H1 (cell line): ENCODE measurements around the gene CCDC152. TPM values are rescaled to one million over a fixed set of nuclear protein-coding genes. Genes with fewer than 3 reads are reported as not detected.

Source experiments
- CTCF ChIA-PET: fragments of 300-600 bp; sonication (Branson Sonifier 250); formaldehyde crosslinking; loops from one replicate; lab custom pipeline; 2021; ENCODE audit not compliant: partially characterized antibody; lab: Charles Lee
- POLR2A ChIA-PET: fragments of 300-600 bp; sonication (Branson Sonifier 250); formaldehyde crosslinking; loops from one replicate; lab custom pipeline; 2021; ENCODE audit warnings: inconsistent platforms; ENCODE audit not compliant: partially characterized antibody; lab: Charles Lee
- DNase-seq, 2 experiments: peaks; one replicate each; pipeline versions ENCODE4 v3.0.0 to v3.0.0-alpha.2; 2010 to 2022; ENCODE audit warnings: low spot score in 2 of 2, low read depth in 1 of 2, mixed read lengths in 1 of 2
- FAIRE-seq: peaks from 2 replicates; lab custom pipeline; 2011; peaks lifted over from hg19 to GRCh38; lab: Jason Lieb, UNC
- H2AFZ ChIP-seq: 2 replicates; pipeline ENCODE4 v1.8.1; 2012; ENCODE audit warnings: low read length, inconsistent platforms
- H2AK5ac ChIP-seq: 2 replicates; pipeline ENCODE4 v1.6.1; 2013; ENCODE audit warnings: low read depth, low read length
- H2BK120ac ChIP-seq: replicated peaks from 2 replicates; pipeline ENCODE3; 2013; ENCODE audit warnings: low read depth, low read length, inconsistent platforms
- H2BK12ac ChIP-seq: 2 replicates; pipeline ENCODE4 v1.6.1; 2013; ENCODE audit warnings: low read depth, low read length
- H2BK15ac ChIP-seq: 2 replicates; pipeline ENCODE4 v1.6.1; 2013; ENCODE audit warnings: low read length
- H2BK20ac ChIP-seq: 2 replicates; pipeline ENCODE4 v1.6.1; 2013; ENCODE audit warnings: low read length
- H2BK5ac ChIP-seq: 2 replicates; pipeline ENCODE4 v1.6.1; 2013; ENCODE audit warnings: low read depth, low read length
- H3K14ac ChIP-seq: 2 replicates; pipeline ENCODE4 v1.6.1; 2013; ENCODE audit warnings: inconsistent platforms; ENCODE audit not compliant: insufficient read length
- H3K18ac ChIP-seq: 2 replicates; pipeline ENCODE4 v1.6.1; 2013; ENCODE audit warnings: low read length; ENCODE audit errors: extremely low read depth
- H3K23ac ChIP-seq: 2 replicates; pipeline ENCODE4 v1.6.1; 2013; ENCODE audit warnings: inconsistent platforms; ENCODE audit not compliant: insufficient read length
- H3K23me2 ChIP-seq: 2 replicates; pipeline ENCODE4 v1.6.1; 2013; ENCODE audit warnings: low read depth, low read length
- H3K27ac ChIP-seq: 2 replicates; pipeline ENCODE4 v1.6.1; 2011; ENCODE audit warnings: low read depth, low read length, inconsistent platforms
- H3K27me3 ChIP-seq, 4 experiments: replicated peaks in 1 of 4; 1 replicate in 1 of 4; 2 replicates in 3 of 4; pipeline versions ENCODE4 v1.6.1 to v1.8.1; 2011 to 2013; ENCODE audit warnings: low read length in 3 of 4, mild to moderate bottlenecking in 3 of 4, inconsistent platforms in 2 of 4, mixed read lengths in 2 of 4, moderate library complexity in 1 of 4; ENCODE audit not compliant: control insufficient read depth in 3 of 4, insufficient read depth in 3 of 4; ENCODE audit errors: extremely low read depth in 1 of 4
- H3K36me3 ChIP-seq, 4 experiments: 2 replicates each; pipeline versions ENCODE4 v1.6.1 to v1.8.1; 2011 to 2013; ENCODE audit warnings: mild to moderate bottlenecking in 4 of 4, low read length in 3 of 4, moderate library complexity in 2 of 4, control low read depth in 1 of 4, inconsistent platforms in 1 of 4; ENCODE audit not compliant: insufficient read depth in 4 of 4, control insufficient read depth in 2 of 4
- H3K4ac ChIP-seq: replicated peaks from 2 replicates; pipeline ENCODE3; 2013; ENCODE audit warnings: low read length, low read depth, mixed read lengths, inconsistent platforms; ENCODE audit not compliant: insufficient read length
- H3K4me1 ChIP-seq, 4 experiments: replicated peaks in 1 of 4; 1 replicate in 1 of 4; 2 replicates in 3 of 4; pipeline versions ENCODE4 v1.6.1 to v1.8.1; 2011 to 2013; ENCODE audit warnings: low read length in 3 of 4, inconsistent platforms in 2 of 4, mixed read lengths in 1 of 4; ENCODE audit not compliant: insufficient read depth in 4 of 4, control insufficient read depth in 3 of 4
- H3K4me2 ChIP-seq, 2 experiments: 2 replicates each; pipeline versions ENCODE4 v1.6.1 to v1.8.1; 2011 to 2013; ENCODE audit warnings: low read depth in 2 of 2, low read length in 2 of 2, control low read depth in 1 of 2, inconsistent platforms in 1 of 2, mild to moderate bottlenecking in 1 of 2; ENCODE audit not compliant: insufficient read depth in 1 of 2
- H3K4me3 ChIP-seq, 4 experiments: fragments of 200-600, 300-600 bp in 1 of 4; sonication (generic), shearing (Covaris generic), sonication (Bioruptor Twin) in 1 of 4; 2 replicates each; pipeline versions ENCODE4 v1.5.1 to v1.8.1; 2011 to 2016; ENCODE audit warnings: low read length in 4 of 4, low read depth in 3 of 4, control low read depth in 2 of 4, inconsistent platforms in 2 of 4, mild to moderate bottlenecking in 2 of 4, mixed read lengths in 1 of 4, moderate library complexity in 1 of 4; ENCODE audit not compliant: insufficient read depth in 2 of 4; ENCODE audit errors: extremely low read depth in 1 of 4
- H3K56ac ChIP-seq: replicated peaks from 2 replicates; pipeline ENCODE3; 2013; ENCODE audit warnings: low read depth, mild to moderate bottlenecking, mixed read lengths, low read length, inconsistent platforms; ENCODE audit not compliant: insufficient read length
- H3K79me1 ChIP-seq: 2 replicates; pipeline ENCODE4 v1.6.1; 2013; ENCODE audit warnings: low read depth, low read length, control low read depth
- H3K79me2 ChIP-seq, 2 experiments: 2 replicates each; pipeline versions ENCODE4 v1.6.1 to v1.8.1; 2012 to 2013; ENCODE audit warnings: low read length in 2 of 2, mild to moderate bottlenecking in 2 of 2, inconsistent platforms in 1 of 2; ENCODE audit not compliant: insufficient read depth in 2 of 2, control insufficient read depth in 1 of 2
- H3K9ac ChIP-seq, 4 experiments: replicated peaks in 1 of 4; 1 replicate in 1 of 4; 2 replicates in 3 of 4; pipeline versions ENCODE4 v1.6.1 to v1.8.1; 2011 to 2013; ENCODE audit warnings: low read depth in 3 of 4, low read length in 3 of 4, control low read depth in 2 of 4, mild to moderate bottlenecking in 2 of 4, moderate library complexity in 2 of 4, inconsistent platforms in 1 of 4; ENCODE audit errors: extremely low read depth in 1 of 4
- H3K9me3 ChIP-seq, 2 experiments: 2 replicates each; pipeline versions ENCODE4 v1.6.1 to v1.8.1; 2012 to 2013; ENCODE audit warnings: mild to moderate bottlenecking in 2 of 2, moderate library complexity in 2 of 2, control low read depth in 1 of 2, inconsistent platforms in 1 of 2, low read depth in 1 of 2, low read length in 1 of 2, mixed read lengths in 1 of 2; ENCODE audit not compliant: insufficient read depth in 2 of 2
- H4K20me1 ChIP-seq, 2 experiments: replicated peaks in 1 of 2; 2 replicates each; pipeline versions ENCODE3 to v1.8.1; 2011 to 2013; ENCODE audit warnings: inconsistent platforms in 2 of 2, low read length in 2 of 2, mild to moderate bottlenecking in 1 of 2; ENCODE audit not compliant: insufficient read depth in 2 of 2, control insufficient read depth in 1 of 2
- H4K5ac ChIP-seq: 2 replicates; pipeline ENCODE4 v1.6.1; 2013; ENCODE audit warnings: low read length, low read depth, mixed read lengths, inconsistent platforms; ENCODE audit not compliant: insufficient read length
- H4K8ac ChIP-seq: 2 replicates; pipeline ENCODE4 v1.8.0; 2013; ENCODE audit warnings: mild to moderate bottlenecking, moderate library complexity, low read length, inconsistent platforms; ENCODE audit not compliant: insufficient read depth; ENCODE audit errors: extremely low read depth
- H4K91ac ChIP-seq: replicated peaks from 2 replicates; pipeline ENCODE3; 2013; ENCODE audit warnings: low read length, mixed read lengths, inconsistent platforms; ENCODE audit not compliant: insufficient read length
- CTBP2 ChIP-seq: IDR thresholded peaks from 2 replicates; pipeline ENCODE4 v1.7.0; 2011; ENCODE audit warnings: borderline replicate concordance, mild to moderate bottlenecking, moderate library complexity, mixed read lengths, low read length; ENCODE audit not compliant: insufficient read depth, insufficient read length
- JUND ChIP-seq: IDR thresholded peaks from 2 replicates; pipeline ENCODE4 v1.6.1; 2011; ENCODE audit warnings: mild to moderate bottlenecking, improper control_type of control experiment, low read length
- MAFK ChIP-seq: IDR thresholded peaks from 2 replicates; pipeline ENCODE4 v1.6.1; 2012; ENCODE audit warnings: low read depth, mild to moderate bottlenecking, improper control_type of control experiment, low read length
- NRF1 ChIP-seq: IDR thresholded peaks from 2 replicates; pipeline ENCODE4 v1.6.1; 2011; ENCODE audit warnings: mild to moderate bottlenecking, low read depth, low read length, improper control_type of control experiment
- RXRA ChIP-seq: IDR thresholded peaks from 2 replicates; pipeline ENCODE4 v1.6.1; 2011; ENCODE audit warnings: low read depth, mild to moderate bottlenecking, low read length, moderate library complexity; ENCODE audit not compliant: insufficient read depth
- WGBS, 2 experiments: shearing (Covaris generic) in 1 of 2; methylation state at CpG; one replicate each; pipeline versions ENCODE4 v1.1.6 to v1.1.7; 2013 to 2015; ENCODE audit warnings: low lambda C conversion rate in 2 of 2, mixed read lengths in 2 of 2, inconsistent platforms in 1 of 2, low coverage in 1 of 2, missing lambda C conversion rate in 1 of 2; ENCODE audit not compliant: insufficient replicate concordance in 2 of 2, insufficient coverage in 1 of 2, insufficient read length in 1 of 2; ENCODE audit errors: extremely low coverage in 1 of 2, missing lambda C conversion rate in 1 of 2; 5-methylcytosine and 5-hydroxymethylcytosine counted together
- polyA plus RNA-seq, 7 experiments: library from polyadenylated mRNA; depleted of rRNA in 3 of 7; stranded (reverse) in 5 of 7; unstranded in 2 of 7; fragments of >200 nt in 5 of 7; fragments of 200-250 nt in 2 of 7; gene quantifications; 1 replicate in 5 of 7; 2 replicates in 1 of 7; 4 replicates in 1 of 7; pipeline versions ENCODE4 v1.2.1 to v1.2.3, GENCODE V29; 2011 to 2013; ENCODE audit warnings: missing spikeins in 2 of 7, mixed read lengths in 2 of 7
- total RNA-seq: library from RNA; stranded (reverse); fragmentation: NEBNext Ultra II Directional; extraction: Animal tissue kit (Norgen Biotek cat#: 25700); gene quantifications from 2 replicates; pipeline ENCODE4 v1.2.1, GENCODE V29; 2021
- TF ChIP-seq, protein P1 (sequence below), 3 experiments: IDR thresholded peaks; 1 replicate in 2 of 3; 2 replicates in 1 of 3; pipeline versions ENCODE4 v1.5.1 to v1.6.1; 2011; ENCODE audit warnings: low read length in 3 of 3, mild to moderate bottlenecking in 3 of 3, inconsistent platforms in 2 of 3, low read depth in 1 of 3, moderate library complexity in 1 of 3; ENCODE audit not compliant: insufficient read depth in 1 of 3; ENCODE audit errors: control extremely low read depth in 1 of 3

Gene CCDC152
- total and polyA plus RNA-seq, 2 of the 8 experiments (the other 6 are each of a cell fraction or from before 2014, with no cell fraction given): 2.6 to 9.5 TPM

- Histone ChIP-seq H3K27ac (no peak overlapping the region), H3K4me2 (no peak overlapping the region), H2BK120ac (no peak overlapping the region), H4K20me1 (no peaks in the 10 kb centered on the region), H3K9me3 (no peaks in the 10 kb centered on the region), H3K23ac (no peak overlapping the region), H3K79me2 (no peaks in the 10 kb centered on the region), H4K5ac (no peak overlapping the region), H3K27me3 (no peaks in the 10 kb centered on the region), H3K18ac (no peak overlapping the region), H2AK5ac (no peak overlapping the region), H4K8ac (no peak overlapping the region), H3K4me3 (no peak overlapping the region), H3K56ac (no peak overlapping the region), H4K91ac (no peak overlapping the region), H2AFZ (no peak overlapping the region), H3K23me2 (peaks cover 5% of the 10 kb centered on the region), H3K9ac (no peak overlapping the region), H2BK12ac (no peak overlapping the region), H3K4ac (no peak overlapping the region), H2BK20ac (no peak overlapping the region), H3K14ac (no peak overlapping the region), H3K4me1 (peaks cover 0 to 4% (median 0%) of the 10 kb centered on the region in 4 experiments; a peak in 1 of 7 replicates), H2BK5ac (no peak overlapping the region), H3K79me1 (no peaks in the 10 kb centered on the region), H2BK15ac (no peak overlapping the region), H3K36me3 (peaks cover 0 to 4% (median 0%) of the 10 kb centered on the region in 4 experiments; a peak in 1 of 8 replicates)
- ChIA-PET POLR2A (no interaction called here), CTCF (interaction anchor here (0.6 to 1.0 kb wide), 2 partner anchors 212 to 401 kb away, joined by 3 read pairs; no protein-coding TSS in a partner anchor)
- TF ChIP-seq NRF1 (no peak), RXRA (no peak), CTBP2 (no peak), MAFK (no peak), JUND (no peak)
- TF ChIP-seq, protein P1, sequence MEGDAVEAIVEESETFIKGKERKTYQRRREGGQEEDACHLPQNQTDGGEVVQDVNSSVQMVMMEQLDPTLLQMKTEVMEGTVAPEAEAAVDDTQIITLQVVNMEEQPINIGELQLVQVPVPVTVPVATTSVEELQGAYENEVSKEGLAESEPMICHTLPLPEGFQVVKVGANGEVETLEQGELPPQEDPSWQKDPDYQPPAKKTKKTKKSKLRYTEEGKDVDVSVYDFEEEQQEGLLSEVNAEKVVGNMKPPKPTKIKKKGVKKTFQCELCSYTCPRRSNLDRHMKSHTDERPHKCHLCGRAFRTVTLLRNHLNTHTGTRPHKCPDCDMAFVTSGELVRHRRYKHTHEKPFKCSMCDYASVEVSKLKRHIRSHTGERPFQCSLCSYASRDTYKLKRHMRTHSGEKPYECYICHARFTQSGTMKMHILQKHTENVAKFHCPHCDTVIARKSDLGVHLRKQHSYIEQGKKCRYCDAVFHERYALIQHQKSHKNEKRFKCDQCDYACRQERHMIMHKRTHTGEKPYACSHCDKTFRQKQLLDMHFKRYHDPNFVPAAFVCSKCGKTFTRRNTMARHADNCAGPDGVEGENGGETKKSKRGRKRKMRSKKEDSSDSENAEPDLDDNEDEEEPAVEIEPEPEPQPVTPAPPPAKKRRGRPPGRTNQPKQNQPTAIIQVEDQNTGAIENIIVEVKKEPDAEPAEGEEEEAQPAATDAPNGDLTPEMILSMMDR (IDR thresholded peaks at IDR 0.05; ENCODE audit: control extremely low read depth in 1 of 3, insufficient read depth in 1 of 3, low read depth in 1 of 3, low read length in 3 of 3): no peak
- DNase-seq: no peak
- WGBS, 2 experiments: 93% methylated on average over 2 of the region's 2 CpGs; no CpG with 5 or more reads in 1 of the 2 experiments
- FAIRE-seq: no peak
Measured at GRCh38 chr5:42759456-42759855, 2.8 kb downstream of the CCDC152 start.
